HG03378 (cell line): ENCODE measurements around the gene SLC26A11.

ENCODE experiments used
- ATAC-seq: cut with Tn5 transposase; IDR thresholded peaks from one replicate; pipeline ENCODE4 v1.9.1; 2021; ENCODE audit warnings: mild to moderate bottlenecking, moderate library complexity; ENCODE audit not compliant: unreplicated experiment

SLC26A11 gene

GRCh38 chr17:80277751-80278671 is 57.8 kb downstream of the SLC26A11 start:
- ATAC-seq = no peak

- no peak for ATAC-seq
These were observed 59.7 kb downstream of the SLC26A11 start for GRCh38 chr17:80279895-80280294.

GRCh38 chr17:80281516-80281915 is 61.3 kb downstream of the SLC26A11 start:
- no peak for ATAC-seq

GRCh38 chr17:80283116-80283852 is 63.1 kb downstream of the SLC26A11 start:
- ATAC-seq = no peak

GRCh38 chr17:80284631-80285030 is 64.4 kb downstream of the SLC26A11 start:
- no peak for ATAC-seq

- no peak for ATAC-seq
These were observed 65.2 kb downstream of the SLC26A11 start for GRCh38 chr17:80285237-80285920.

GRCh38 chr17:80286638-80286960 is 66.4 kb downstream of the SLC26A11 start:
- no peak for ATAC-seq

- no peak for ATAC-seq
These were observed 66.8 kb downstream of the SLC26A11 start for GRCh38 chr17:80287038-80287437.

- no peak for ATAC-seq
These were observed 67.8 kb downstream of the SLC26A11 start for GRCh38 chr17:80287806-80288567.

- no peak for ATAC-seq
These were observed 69.4 kb downstream of the SLC26A11 start for GRCh38 chr17:80289616-80290015.

GRCh38 chr17:80290156-80290555 is 69.9 kb downstream of the SLC26A11 start:
- no peak for ATAC-seq

- no peak for ATAC-seq
These were observed 71.0 kb downstream of the SLC26A11 start for GRCh38 chr17:80291260-80291659.

GRCh38 chr17:80291691-80292487 is 71.7 kb downstream of the SLC26A11 start:
- no peak for ATAC-seq

- ATAC-seq = no peak
These were observed 72.3 kb downstream of the SLC26A11 start for GRCh38 chr17:80292521-80292971.

GRCh38 chr17:80294210-80294609 is 74.0 kb downstream of the SLC26A11 start:
- ATAC-seq = no peak

GRCh38 chr17:80294653-80295052 is 74.4 kb downstream of the SLC26A11 start:
- no peak for ATAC-seq

- ATAC-seq = no peak
These were observed 74.9 kb downstream of the SLC26A11 start for GRCh38 chr17:80295146-80295545.

- ATAC-seq = no peak
These were observed 75.3 kb downstream of the SLC26A11 start for GRCh38 chr17:80295559-80295958.

- no peak for ATAC-seq
These were observed 76.0 kb downstream of the SLC26A11 start for GRCh38 chr17:80296221-80296620.

- no peak for ATAC-seq
These were observed 77.9 kb downstream of the SLC26A11 start for GRCh38 chr17:80297996-80298560.
